Measurements from ENCODE around the gene FAM120C.

FAM120C gene

DNA sequence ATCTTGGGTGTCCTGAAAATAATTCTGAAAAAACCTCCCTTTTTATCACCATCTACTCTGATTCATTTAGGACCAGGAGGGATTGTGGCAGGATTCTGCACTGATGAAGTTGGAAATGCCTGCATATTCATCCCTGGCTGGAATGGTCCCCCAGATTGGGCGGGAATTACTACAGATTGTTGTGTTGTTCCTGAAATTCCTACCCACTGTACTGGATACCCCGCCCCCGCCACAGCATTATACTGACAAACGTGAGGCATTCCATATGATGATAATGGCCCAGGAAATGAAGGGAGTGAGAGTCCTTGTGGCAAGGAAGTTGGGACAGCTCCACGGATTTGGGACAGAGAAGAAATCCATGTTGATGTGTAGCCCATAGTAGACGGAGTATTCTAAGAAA lies 15.2 kb upstream of the FAM120C start:
- no peak overlapping the region for H3K4me3 ChIP-seq (replicated peaks; ENCODE audit: low read depth, low read length)
- TF ChIP-seq, protein P1, sequence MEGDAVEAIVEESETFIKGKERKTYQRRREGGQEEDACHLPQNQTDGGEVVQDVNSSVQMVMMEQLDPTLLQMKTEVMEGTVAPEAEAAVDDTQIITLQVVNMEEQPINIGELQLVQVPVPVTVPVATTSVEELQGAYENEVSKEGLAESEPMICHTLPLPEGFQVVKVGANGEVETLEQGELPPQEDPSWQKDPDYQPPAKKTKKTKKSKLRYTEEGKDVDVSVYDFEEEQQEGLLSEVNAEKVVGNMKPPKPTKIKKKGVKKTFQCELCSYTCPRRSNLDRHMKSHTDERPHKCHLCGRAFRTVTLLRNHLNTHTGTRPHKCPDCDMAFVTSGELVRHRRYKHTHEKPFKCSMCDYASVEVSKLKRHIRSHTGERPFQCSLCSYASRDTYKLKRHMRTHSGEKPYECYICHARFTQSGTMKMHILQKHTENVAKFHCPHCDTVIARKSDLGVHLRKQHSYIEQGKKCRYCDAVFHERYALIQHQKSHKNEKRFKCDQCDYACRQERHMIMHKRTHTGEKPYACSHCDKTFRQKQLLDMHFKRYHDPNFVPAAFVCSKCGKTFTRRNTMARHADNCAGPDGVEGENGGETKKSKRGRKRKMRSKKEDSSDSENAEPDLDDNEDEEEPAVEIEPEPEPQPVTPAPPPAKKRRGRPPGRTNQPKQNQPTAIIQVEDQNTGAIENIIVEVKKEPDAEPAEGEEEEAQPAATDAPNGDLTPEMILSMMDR (IDR thresholded peaks at IDR 0.05; ENCODE audit: low read depth, low read length, missing control alignments): no peak
- no peak for DNase-seq (ENCODE audit: extremely low read depth, low read depth)

GRCh38 chrX:54194982-54195588 lies 12.0 kb upstream of the FAM120C start:
- H3K4me3 ChIP-seq (replicated peaks; ENCODE audit: low read depth, low read length): no peak overlapping the region
- TF ChIP-seq, protein P1 (IDR thresholded peaks at IDR 0.05; ENCODE audit: low read depth, low read length, missing control alignments): no peak
- no peak for DNase-seq (ENCODE audit: extremely low read depth, low read depth)

- no peak for DNase-seq (ENCODE audit: extremely low read depth, low read depth)
- H3K4me3 ChIP-seq (replicated peaks; ENCODE audit: low read depth, low read length): no peak overlapping the region
- TF ChIP-seq, protein P1 (IDR thresholded peaks at IDR 0.05; ENCODE audit: low read depth, low read length, missing control alignments): no peak
These were observed 10.2 kb upstream of the FAM120C start for GRCh38 chrX:54193085-54193821.

DNA sequence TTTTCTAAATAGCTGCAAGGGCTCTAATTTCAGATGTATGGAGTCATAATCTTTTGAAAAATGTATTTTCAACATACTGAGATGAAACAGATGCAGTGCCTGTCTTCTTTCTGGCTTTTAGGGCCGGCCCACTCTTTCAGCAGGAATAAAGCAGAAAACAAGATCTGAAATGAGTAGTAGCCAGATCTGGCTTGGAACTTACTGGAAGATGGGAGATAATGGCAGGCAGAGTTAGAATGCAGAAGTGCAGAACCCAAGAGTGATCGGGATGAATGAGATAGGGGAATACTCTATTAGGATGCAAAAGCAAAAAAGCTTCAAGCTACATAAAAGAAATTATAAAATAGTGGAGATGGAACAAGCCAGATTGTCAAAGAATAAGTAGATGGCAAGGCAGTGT lies 1.4 kb upstream of the FAM120C start:
- no peak overlapping the region for H3K4me3 ChIP-seq (replicated peaks; ENCODE audit: low read depth, low read length)
- DNase-seq (ENCODE audit: extremely low read depth, low read depth): no peak
- TF ChIP-seq, protein P1 (IDR thresholded peaks at IDR 0.05; ENCODE audit: low read depth, low read length, missing control alignments): no peak

GRCh38 chrX:54182194-54182863 lies 725 bp downstream of the FAM120C start:
- TF ChIP-seq, protein P1 (IDR thresholded peaks at IDR 0.05; ENCODE audit: low read depth, low read length, missing control alignments): no peak
- no peak for DNase-seq (ENCODE audit: extremely low read depth, low read depth)
- peak overlapping the region; percentile 56 for H3K4me3 ChIP-seq (replicated peaks; ENCODE audit: low read depth, low read length)

- peak overlapping the region; percentile 56 for H3K4me3 ChIP-seq (replicated peaks; ENCODE audit: low read depth, low read length)
- DNase-seq (ENCODE audit: extremely low read depth, low read depth): no peak
- TF ChIP-seq, protein P1 (IDR thresholded peaks at IDR 0.05; ENCODE audit: low read depth, low read length, missing control alignments): no peak
These were observed 1.7 kb downstream of the FAM120C start for GRCh38 chrX:54181202-54181953.
